Endodermal cell (in vitro differentiated cells): ENCODE results near the gene CEP83. TPM values are rescaled to one million over a fixed set of nuclear protein-coding genes. Genes with fewer than 3 reads are reported as not detected.
"Not testable (repeated sequence)": the region's sequence is repeated elsewhere in the genome, so short reads cannot be mapped to it uniquely, and the experiment has no call there.

Source experiments
- DNase-seq: peaks from one replicate; pipeline ENCODE4 v3.0.0-alpha.2; 2017
- H3K27ac ChIP-seq: 2 replicates; pipeline ENCODE4 v1.5.1; 2013; ENCODE audit warnings: mild to moderate bottlenecking, low read depth, low read length, moderate library complexity
- H3K27me3 ChIP-seq: 2 replicates; pipeline ENCODE4 v1.6.1; 2013; ENCODE audit warnings: mild to moderate bottlenecking, low read length, moderate library complexity; ENCODE audit not compliant: insufficient read depth, control insufficient read depth, poor library complexity, severe bottlenecking
- H3K36me3 ChIP-seq: 2 replicates; pipeline ENCODE4 v1.7.0; 2013; ENCODE audit warnings: mild to moderate bottlenecking, low read length, moderate library complexity; ENCODE audit not compliant: control insufficient read depth, insufficient read depth
- H3K4me1 ChIP-seq: one replicate; pipeline ENCODE4 v1.7.0; 2013; ENCODE audit warnings: low read length; ENCODE audit not compliant: control insufficient read depth, insufficient read depth
- H3K4me3 ChIP-seq: 2 replicates; pipeline ENCODE4 v1.5.1; 2013; ENCODE audit warnings: mild to moderate bottlenecking, low read length, moderate library complexity
- H3K9ac ChIP-seq: 2 replicates; pipeline ENCODE4 v1.6.1; 2013; ENCODE audit warnings: mild to moderate bottlenecking, low read length, moderate library complexity; ENCODE audit not compliant: poor library complexity, severe bottlenecking; ENCODE audit errors: extremely low read depth
- H3K9me3 ChIP-seq: 2 replicates; pipeline ENCODE4 v1.6.1; 2013; ENCODE audit warnings: mild to moderate bottlenecking, low read length, moderate library complexity; ENCODE audit not compliant: control insufficient read depth
- H3K27ac Mint-ChIP-seq: 2 replicates; pipeline ENCODE4 v1.8.0; 2020; ENCODE audit warnings: mixed read lengths
- H3K27me3 Mint-ChIP-seq: 2 replicates; pipeline ENCODE4 v1.8.0; 2021; ENCODE audit warnings: mild to moderate bottlenecking, mixed read lengths; ENCODE audit not compliant: insufficient read depth
- H3K36me3 Mint-ChIP-seq: 2 replicates; pipeline ENCODE4 v1.8.0; 2020; ENCODE audit warnings: low read depth, mixed read lengths
- H3K4me1 Mint-ChIP-seq: 2 replicates; pipeline ENCODE4 v1.8.0; 2020; ENCODE audit warnings: mixed read lengths
- H3K4me3 Mint-ChIP-seq: 2 replicates; pipeline ENCODE4 v1.8.0; 2020; ENCODE audit warnings: mild to moderate bottlenecking, moderate library complexity, mixed read lengths
- H3K9me3 Mint-ChIP-seq: 2 replicates; pipeline ENCODE4 v1.8.0; 2020; ENCODE audit warnings: mild to moderate bottlenecking, mixed read lengths
- CTCF ChIP-seq: fragments of 200-600 bp; sonication (generic); conservative IDR thresholded peaks from 2 replicates; pipeline ENCODE4 v1.5.0; 2021; ENCODE audit warnings: antibody characterized with exemption, mild to moderate bottlenecking
- WGBS, 2 experiments: methylation state at CpG; one replicate each; pipeline versions ENCODE4 v1.1.5 to v1.1.7; 2013; ENCODE audit warnings: missing lambda C conversion rate in 2 of 2, mixed read lengths in 1 of 2; ENCODE audit not compliant: insufficient coverage in 1 of 2, insufficient read length in 1 of 2; 5-methylcytosine and 5-hydroxymethylcytosine counted together
- total RNA-seq, 2 donors: library from RNA; stranded (reverse); fragmentation: NEBNext Ultra II Directional in 1 of 2; extraction: Animal tissue kit (Norgen Biotek cat#: 25700) in 1 of 2; gene quantifications; 2 replicates in 1 of 2; 3 replicates in 1 of 2; pipeline ENCODE4 v1.2.1, GENCODE V29; 2021

CEP83 gene
- total RNA-seq, 2 donors from 2014 or later = 28.6 to 36.3 TPM

GRCh38 chr12:94426049-94426448 is 33.6 kb downstream of the CEP83 start:
- no peak for TF ChIP-seq CTCF
- Histone ChIP-seq H3K9me3 (peaks cover 65% of the 10 kb centered on the region), H3K27me3 (no peaks in the 10 kb centered on the region), H3K36me3 (peaks cover 3% of the 10 kb centered on the region), H3K9ac (no peak overlapping the region), H3K4me1 (no peaks in the 10 kb centered on the region), H3K27ac (no peak overlapping the region), H3K4me3 (no peak overlapping the region)
- Mint-ChIP-seq H3K36me3 (peaks cover 45% of the 10 kb centered on the region), H3K4me3 (no peak overlapping the region), H3K27ac (peak overlapping the region; percentile 86), H3K9me3 (peaks cover 58% of the 10 kb centered on the region), H3K27me3 (no peaks in the 10 kb centered on the region), H3K4me1 (peaks cover 23% of the 10 kb centered on the region)
- DNase-seq = no peak
- 50 to 96% methylated on average over 1 to 3 of the region's 3 CpGs for whole genome bisulfite sequencing, 2 experiments

GRCh38 chr12:94424830-94425229 is 34.8 kb downstream of the CEP83 start:
- not testable (repeated sequence) for H3K27ac Mint-ChIP-seq, H3K36me3 ChIP-seq, H3K9ac ChIP-seq, H3K27me3 ChIP-seq, H3K4me1 ChIP-seq, H3K4me3 Mint-ChIP-seq, H3K27ac ChIP-seq, H3K27me3 Mint-ChIP-seq, DNase-seq
- Mint-ChIP-seq H3K36me3 (peaks cover 43% of the 10 kb centered on the region), H3K4me1 (peaks cover 21% of the 10 kb centered on the region), H3K9me3 (peaks cover 50% of the 10 kb centered on the region)
- Histone ChIP-seq H3K4me3 (peak overlapping the region; percentile 55), H3K9me3 (peaks cover 59% of the 10 kb centered on the region)
- WGBS, 2 experiments = 80 to 90% methylated on average over 2 to 5 of the region's 5 CpGs

- Histone ChIP-seq H3K9ac (no peak overlapping the region), H3K4me1 (no peaks in the 10 kb centered on the region), H3K9me3 (peaks cover 65% of the 10 kb centered on the region), H3K27ac (no peak overlapping the region), H3K36me3 (peaks cover 3% of the 10 kb centered on the region), H3K27me3 (no peaks in the 10 kb centered on the region), H3K4me3 (peak overlapping the region; percentile 30)
- H3K36me3 Mint-ChIP-seq = peaks cover 48% of the 10 kb centered on the region
- no peak overlapping the region for H3K27ac Mint-ChIP-seq
- H3K4me1 Mint-ChIP-seq = peaks cover under 1% of the 10 kb centered on the region
- no peak overlapping the region for H3K4me3 Mint-ChIP-seq
- H3K9me3 Mint-ChIP-seq = peaks cover 62% of the 10 kb centered on the region
- no peaks in the 10 kb centered on the region for H3K27me3 Mint-ChIP-seq
- no peak for TF ChIP-seq CTCF
- DNase-seq = peak; percentile 53
- WGBS, 2 experiments = 92 to 97% methylated on average over 2 to 5 of the region's 5 CpGs
These were observed 37.6 kb downstream of the CEP83 start for GRCh38 chr12:94421868-94422740.
